ENCODE data around the gene GPRC5D. TPM values are rescaled to one million over a fixed set of nuclear protein-coding genes. Genes with fewer than 3 reads are reported as not detected.

The GPRC5D gene
- total RNA-seq, 1 donor from 2014 or later, result not detected

DNA sequence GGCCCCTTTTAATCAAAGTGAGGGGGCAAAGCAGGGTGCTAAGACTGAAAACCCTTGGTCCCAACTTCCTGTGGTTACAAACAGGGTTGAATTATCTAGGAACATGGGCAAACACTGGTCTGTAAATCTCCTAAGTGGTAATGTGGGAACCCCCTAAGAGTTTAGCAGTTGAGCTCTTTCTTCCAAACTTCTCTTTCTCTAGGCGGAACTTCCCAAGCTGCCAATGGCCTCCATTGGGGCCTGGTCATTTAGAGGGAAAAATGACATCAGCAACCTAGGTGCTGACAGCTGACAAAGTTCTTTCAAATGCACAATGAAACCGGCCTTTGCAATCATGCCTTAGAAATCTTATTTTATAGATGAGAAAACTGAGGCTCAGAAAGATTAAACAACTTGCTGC, 30.4 kb upstream of the GPRC5D start:
- H3K4me3 ChIP-seq (ENCODE audit: low read depth, low read length), result no peak overlapping the region
- TF ChIP-seq, protein P1, sequence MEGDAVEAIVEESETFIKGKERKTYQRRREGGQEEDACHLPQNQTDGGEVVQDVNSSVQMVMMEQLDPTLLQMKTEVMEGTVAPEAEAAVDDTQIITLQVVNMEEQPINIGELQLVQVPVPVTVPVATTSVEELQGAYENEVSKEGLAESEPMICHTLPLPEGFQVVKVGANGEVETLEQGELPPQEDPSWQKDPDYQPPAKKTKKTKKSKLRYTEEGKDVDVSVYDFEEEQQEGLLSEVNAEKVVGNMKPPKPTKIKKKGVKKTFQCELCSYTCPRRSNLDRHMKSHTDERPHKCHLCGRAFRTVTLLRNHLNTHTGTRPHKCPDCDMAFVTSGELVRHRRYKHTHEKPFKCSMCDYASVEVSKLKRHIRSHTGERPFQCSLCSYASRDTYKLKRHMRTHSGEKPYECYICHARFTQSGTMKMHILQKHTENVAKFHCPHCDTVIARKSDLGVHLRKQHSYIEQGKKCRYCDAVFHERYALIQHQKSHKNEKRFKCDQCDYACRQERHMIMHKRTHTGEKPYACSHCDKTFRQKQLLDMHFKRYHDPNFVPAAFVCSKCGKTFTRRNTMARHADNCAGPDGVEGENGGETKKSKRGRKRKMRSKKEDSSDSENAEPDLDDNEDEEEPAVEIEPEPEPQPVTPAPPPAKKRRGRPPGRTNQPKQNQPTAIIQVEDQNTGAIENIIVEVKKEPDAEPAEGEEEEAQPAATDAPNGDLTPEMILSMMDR (conservative IDR thresholded peaks at IDR 0.05; ENCODE audit: low read depth, low read length), result no peak
- no peak for DNase-seq (ENCODE audit: low read depth)

DNA sequence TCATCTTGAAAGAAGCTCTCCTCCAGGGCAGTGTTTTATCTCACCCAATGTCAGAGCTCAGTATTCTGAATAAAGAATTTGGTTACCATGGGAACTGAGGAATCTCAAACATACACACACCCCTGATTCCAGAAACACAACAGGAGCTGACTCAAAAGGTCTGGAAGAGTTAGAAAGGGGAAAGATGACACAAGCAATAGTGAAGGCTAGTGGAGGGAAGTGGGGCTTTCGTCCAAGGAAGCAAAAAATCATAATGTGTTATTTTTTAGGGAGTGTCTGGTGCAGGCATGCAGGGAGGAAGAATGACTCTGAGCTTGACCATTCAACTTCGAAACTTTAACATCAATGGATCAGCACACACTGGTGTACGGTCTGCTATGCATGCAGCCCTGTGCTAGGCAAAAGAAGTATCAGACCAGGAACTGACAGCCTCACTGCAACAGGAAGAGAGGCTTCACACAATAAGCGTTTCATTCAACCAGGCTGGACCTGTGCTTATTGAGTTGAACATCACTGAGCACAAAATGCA, 27.8 kb upstream of the GPRC5D start:
- TF ChIP-seq, protein P1 (conservative IDR thresholded peaks at IDR 0.05; ENCODE audit: low read depth, low read length), result no peak
- DNase-seq (ENCODE audit: low read depth), result peak; percentile 92
- no peak overlapping the region for H3K4me3 ChIP-seq (ENCODE audit: low read depth, low read length)

DNA sequence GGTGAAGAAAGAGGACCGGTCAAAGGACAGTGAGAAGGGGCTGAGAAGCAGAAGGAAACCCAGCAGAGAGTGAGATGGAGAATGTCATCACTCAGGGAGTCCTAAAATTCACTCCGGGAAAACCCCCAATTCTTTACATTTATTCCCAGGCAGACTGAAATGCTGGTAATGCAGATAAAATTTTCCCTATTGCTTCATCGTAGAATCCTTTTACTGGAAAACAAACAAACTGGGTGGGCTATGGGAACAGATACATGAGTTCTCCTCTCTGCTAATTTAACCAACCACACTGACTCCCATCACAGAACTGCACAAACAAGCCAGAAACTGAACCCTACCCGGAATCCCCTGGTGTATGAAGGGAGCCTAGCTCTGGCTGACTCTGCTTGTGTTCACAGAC, 27.2 kb upstream of the GPRC5D start:
- TF ChIP-seq, protein P1 (conservative IDR thresholded peaks at IDR 0.05; ENCODE audit: low read depth, low read length), result no peak
- no peak overlapping the region for H3K4me3 ChIP-seq (ENCODE audit: low read depth, low read length)
- DNase-seq (ENCODE audit: low read depth), result no peak

DNA sequence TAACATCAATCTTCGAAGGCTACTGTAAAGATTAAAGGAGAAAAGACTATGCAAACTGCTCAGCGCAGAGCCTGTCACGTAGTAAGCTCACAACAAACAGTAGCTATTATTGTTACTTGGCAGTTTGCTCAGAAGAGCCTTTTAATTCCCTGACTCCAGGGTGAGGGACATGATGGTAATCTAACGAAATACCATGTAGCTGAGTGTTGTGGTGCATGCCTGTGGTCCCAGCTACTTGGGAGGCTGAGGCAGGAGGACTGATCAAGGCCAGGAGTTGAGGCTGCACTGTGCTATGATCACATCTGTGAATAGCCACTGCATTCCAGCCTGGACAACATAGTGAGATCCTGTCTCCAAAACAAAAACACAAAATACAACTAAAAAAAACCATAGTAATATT, 25.3 kb upstream of the GPRC5D start:
- DNase-seq (ENCODE audit: low read depth), result no peak
- H3K4me3 ChIP-seq (ENCODE audit: low read depth, low read length), result no peak overlapping the region
- TF ChIP-seq, protein P1 (conservative IDR thresholded peaks at IDR 0.05; ENCODE audit: low read depth, low read length), result no peak

DNA sequence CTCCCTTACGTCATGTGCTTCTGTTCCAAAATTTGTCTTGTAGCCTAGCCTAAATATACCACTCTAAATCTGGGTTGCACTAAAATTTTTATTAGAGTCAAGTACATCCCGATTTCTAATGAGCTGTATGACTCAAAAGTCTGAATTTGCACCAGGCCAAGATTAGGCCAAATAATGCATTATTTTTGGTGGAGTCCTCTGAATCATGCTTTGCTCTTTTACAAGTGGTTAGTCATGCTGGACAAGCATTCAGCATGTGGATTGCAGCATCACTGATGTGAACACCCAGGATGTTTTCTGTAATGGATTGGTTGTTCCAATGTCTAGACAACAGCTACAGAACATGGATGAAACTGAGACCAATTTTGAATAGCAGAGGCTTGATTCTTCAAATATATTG, 24.4 kb upstream of the GPRC5D start:
- TF ChIP-seq, protein P1 (conservative IDR thresholded peaks at IDR 0.05; ENCODE audit: low read depth, low read length), result no peak
- peak; percentile 79 for DNase-seq (ENCODE audit: low read depth)
- H3K4me3 ChIP-seq (ENCODE audit: low read depth, low read length), result no peak overlapping the region

DNA sequence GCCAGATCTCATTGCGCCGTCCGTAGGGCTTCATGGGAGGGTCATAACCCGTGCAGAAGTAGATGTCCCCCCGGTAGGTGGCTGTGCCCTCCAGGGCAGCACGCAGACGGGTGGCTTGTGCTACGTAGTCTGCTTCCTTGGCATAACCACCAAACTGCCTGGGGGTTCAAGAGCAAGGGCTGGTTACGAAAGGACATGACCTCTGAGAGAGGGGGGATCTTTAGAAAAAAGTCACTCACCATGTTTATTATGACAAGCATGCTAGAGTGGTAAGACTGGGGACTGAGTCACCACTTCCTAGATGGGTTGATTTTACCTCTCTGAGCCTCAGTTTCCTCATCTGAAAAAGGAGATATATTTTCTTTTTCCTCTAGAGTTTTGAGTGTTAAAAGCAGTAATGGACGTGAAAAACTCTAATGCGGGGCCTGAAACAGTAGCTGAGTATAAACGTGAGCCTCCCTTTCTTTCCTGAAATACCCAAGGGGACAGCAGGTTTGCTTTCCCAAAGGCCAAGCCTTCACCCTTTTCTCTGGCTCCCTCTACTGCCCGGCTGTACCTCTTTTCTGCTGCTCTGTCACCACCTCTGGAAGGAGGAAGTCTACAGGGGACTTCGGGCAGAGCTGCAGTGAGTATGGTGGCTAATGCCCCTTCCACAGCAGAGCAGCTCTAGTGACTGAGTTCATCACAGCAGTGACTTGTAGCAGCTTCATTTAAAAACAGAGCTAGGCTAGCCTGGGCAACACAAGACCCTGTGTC, 23.5 kb upstream of the GPRC5D start:
- TF ChIP-seq, protein P1 (conservative IDR thresholded peaks at IDR 0.05; ENCODE audit: low read depth, low read length), result peak; percentile 63
- H3K4me3 ChIP-seq (ENCODE audit: low read depth, low read length), result no peak overlapping the region
- DNase-seq (ENCODE audit: low read depth), result no peak

DNA sequence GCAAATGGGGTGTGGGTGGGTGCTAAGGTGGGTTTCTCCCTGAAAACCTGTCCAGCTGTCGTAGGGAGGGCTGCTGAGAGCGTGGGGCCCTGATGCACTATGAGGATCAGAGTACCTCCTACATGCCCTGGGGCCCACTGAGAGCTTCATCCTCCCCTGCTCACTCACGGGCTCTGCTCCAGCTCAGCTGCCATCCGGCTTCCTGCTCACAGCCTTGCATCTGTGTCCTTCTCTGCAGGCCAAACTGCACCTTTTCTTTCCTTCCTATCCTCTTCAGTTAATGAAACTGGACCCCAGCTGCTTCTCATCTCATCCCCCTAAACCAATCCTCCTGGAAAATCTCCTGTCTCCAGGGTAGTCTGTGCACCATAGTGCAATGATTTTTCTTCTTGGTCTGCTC, 22.2 kb upstream of the GPRC5D start:
- no peak overlapping the region for H3K4me3 ChIP-seq (ENCODE audit: low read depth, low read length)
- TF ChIP-seq, protein P1 (conservative IDR thresholded peaks at IDR 0.05; ENCODE audit: low read depth, low read length), result no peak
- DNase-seq (ENCODE audit: low read depth), result no peak
